Liver (tissue), 9 donors: ENCODE data around the gene PSMG4. TPM values are rescaled to one million over a fixed set of nuclear protein-coding genes. Genes with fewer than 3 reads are reported as not detected.

Experiments used
- DNase-seq: peaks from one replicate; pipeline ENCODE4 v3.0.0-alpha.2; 2017; ENCODE audit warnings: low spot score
- H3K27ac ChIP-seq, 2 donors: one replicate each; pipeline ENCODE4 v1.7.0; 2013; ENCODE audit warnings: inconsistent platforms in 2 of 2, low read length in 2 of 2, control low read depth in 1 of 2, low read depth in 1 of 2, mild to moderate bottlenecking in 1 of 2
- H3K27me3 ChIP-seq, 4 donors: one replicate each; pipeline versions ENCODE4 v1.6.1 to v1.7.0; 2013; ENCODE audit warnings: low read length in 3 of 4, inconsistent platforms in 1 of 4, mild to moderate bottlenecking in 1 of 4, moderate library complexity in 1 of 4; ENCODE audit not compliant: control insufficient read depth in 4 of 4, insufficient read depth in 4 of 4
- H3K36me3 ChIP-seq, 4 donors: one replicate each; pipeline versions ENCODE4 v1.6.1 to v1.7.0; 2013; ENCODE audit warnings: low read length in 3 of 4, mild to moderate bottlenecking in 3 of 4, low read depth in 1 of 4, moderate library complexity in 1 of 4; ENCODE audit not compliant: control insufficient read depth in 4 of 4, insufficient read depth in 3 of 4
- H3K4me1 ChIP-seq, 4 donors: one replicate each; pipeline versions ENCODE4 v1.6.1 to v1.7.0; 2013; ENCODE audit warnings: low read length in 3 of 4, mild to moderate bottlenecking in 3 of 4, moderate library complexity in 1 of 4; ENCODE audit not compliant: control insufficient read depth in 4 of 4, insufficient read depth in 4 of 4
- H3K4me3 ChIP-seq, 3 donors: one replicate each; pipeline versions ENCODE4 v1.6.1 to v1.7.0; 2013; ENCODE audit warnings: low read length in 3 of 3, control low read depth in 1 of 3, low read depth in 1 of 3, mild to moderate bottlenecking in 1 of 3
- H3K9ac ChIP-seq, 2 donors: one replicate each; pipeline ENCODE4 v1.7.0; 2013; ENCODE audit warnings: low read length in 2 of 2, mild to moderate bottlenecking in 2 of 2, moderate library complexity in 2 of 2, control low read depth in 1 of 2, low read depth in 1 of 2
- H3K9me3 ChIP-seq, 4 donors: one replicate each; pipeline versions ENCODE4 v1.6.1 to v1.7.0; 2013; ENCODE audit warnings: low read length in 3 of 4; ENCODE audit not compliant: control insufficient read depth in 4 of 4
- ATF3 ChIP-seq: IDR thresholded peaks from 2 replicates; pipeline ENCODE4 v1.6.1; 2016; ENCODE audit warnings: antibody characterized with exemption
- EGR1 ChIP-seq, 2 donors: IDR thresholded peaks; 2 replicates each; pipeline ENCODE4 v1.6.1; 2016 to 2018; ENCODE audit warnings: antibody characterized with exemption in 2 of 2, low read depth in 2 of 2
- FOXA1 ChIP-seq: IDR thresholded peaks from 2 replicates; pipeline ENCODE4 v1.6.1; 2016; ENCODE audit warnings: antibody characterized with exemption
- GABPA ChIP-seq, 2 donors: IDR thresholded peaks in 1 of 2; conservative IDR thresholded peaks in 1 of 2; 2 replicates each; pipeline ENCODE4 v1.6.1; 2016; ENCODE audit warnings: antibody characterized with exemption in 2 of 2, mild to moderate bottlenecking in 1 of 2, moderate library complexity in 1 of 2
- HNF4A ChIP-seq, 2 donors: conservative IDR thresholded peaks; 2 replicates each; pipeline ENCODE4 v1.6.1; 2016; ENCODE audit warnings: antibody characterized with exemption in 2 of 2, mild to moderate bottlenecking in 2 of 2
- HNF4G ChIP-seq: IDR thresholded peaks from 2 replicates; pipeline ENCODE4 v1.6.1; 2016; ENCODE audit warnings: antibody characterized with exemption
- JUND ChIP-seq, 2 donors: IDR thresholded peaks; 2 replicates each; pipeline ENCODE4 v1.6.1; 2016; ENCODE audit warnings: antibody characterized with exemption in 2 of 2
- RAD21 ChIP-seq, 2 donors: IDR thresholded peaks; 2 replicates each; pipeline ENCODE4 v1.6.1; 2016; ENCODE audit warnings: antibody characterized with exemption in 2 of 2, mild to moderate bottlenecking in 2 of 2
- RXRA ChIP-seq, 2 donors: IDR thresholded peaks; 2 replicates each; pipeline ENCODE4 v1.6.1; 2017 to 2018; ENCODE audit warnings: antibody characterized with exemption in 2 of 2, mild to moderate bottlenecking in 1 of 2
- SP1 ChIP-seq: IDR thresholded peaks from 2 replicates; pipeline ENCODE4 v1.6.1; 2018; ENCODE audit warnings: antibody characterized with exemption, mild to moderate bottlenecking
- TAF1 ChIP-seq: conservative IDR thresholded peaks from 2 replicates; pipeline ENCODE4 v1.6.1; 2016; ENCODE audit warnings: antibody characterized with exemption, mild to moderate bottlenecking
- YY1 ChIP-seq: IDR thresholded peaks from 2 replicates; pipeline ENCODE4 v1.6.1; 2016; ENCODE audit warnings: antibody characterized with exemption, mild to moderate bottlenecking
- ZBTB33 ChIP-seq: IDR thresholded peaks from 2 replicates; pipeline ENCODE4 v1.6.1; 2016; ENCODE audit warnings: antibody characterized with exemption
- WGBS: extraction: QIAGEN DNeasy Blood & Tissue Kit; methylation state at CpG from one replicate; pipeline ENCODE4 v1.1.7; 2013; 5-methylcytosine and 5-hydroxymethylcytosine counted together
- polyA plus RNA-seq, 2 donors: library from polyadenylated mRNA; stranded (reverse) in 1 of 2; unstranded in 1 of 2; fragments of 200-250 nt in 1 of 2; fragments of >200 nt in 1 of 2; fragmentation: Nextera tagmentation in 1 of 2; extraction: Ambion mirVana in 1 of 2; gene quantifications; one replicate each; pipeline versions ENCODE4 v1.2.1 to v1.2.3, GENCODE V29; 2013 to 2015
- total RNA-seq, 2 donors: library from RNA; depleted of rRNA; stranded (reverse); fragments of >200 nt; gene quantifications; one replicate each; pipeline ENCODE4 v1.2.3, GENCODE V29; 2014
- TF ChIP-seq, protein P1 (sequence below): fragments of 150-350 bp; IDR thresholded peaks from 2 replicates; pipeline ENCODE4 v1.5.1; 2017; ENCODE audit warnings: improper control_type of control experiment, low read depth, low read length; ENCODE audit not compliant: missing input control
- TF ChIP-seq, protein P2 (sequence below): IDR thresholded peaks from 2 replicates; pipeline ENCODE4 v1.6.1; 2016; ENCODE audit warnings: antibody characterized with exemption
- donor health status: healthy.
- donor health status: healthy.
- donor health status: healthy.
- donor health status: healthy.
- donor health status: healthy.

PSMG4 gene
- total and polyA plus RNA-seq, 4 donors = 10.7 to 28.5 (median 15.1) TPM

- Histone ChIP-seq H3K9ac (no peak overlapping the region), H3K4me3 (no peak overlapping the region), H3K36me3 (peaks cover 2 to 35% (median 18%) of the 10 kb centered on the region in 4 donors), H3K9me3 (no peaks in the 10 kb centered on the region), H3K4me1 (no peaks in the 10 kb centered on the region), H3K27me3 (no peaks in the 10 kb centered on the region), H3K27ac (no peak overlapping the region)
- DNase-seq = no peak
- 86% methylated on average over 9 of the region's 9 CpGs for WGBS
- no peak for TF ChIP-seq JUND (IDR thresholded peaks at IDR 0.05)
- TF ChIP-seq HNF4G = no peak
- TF ChIP-seq, protein P1, sequence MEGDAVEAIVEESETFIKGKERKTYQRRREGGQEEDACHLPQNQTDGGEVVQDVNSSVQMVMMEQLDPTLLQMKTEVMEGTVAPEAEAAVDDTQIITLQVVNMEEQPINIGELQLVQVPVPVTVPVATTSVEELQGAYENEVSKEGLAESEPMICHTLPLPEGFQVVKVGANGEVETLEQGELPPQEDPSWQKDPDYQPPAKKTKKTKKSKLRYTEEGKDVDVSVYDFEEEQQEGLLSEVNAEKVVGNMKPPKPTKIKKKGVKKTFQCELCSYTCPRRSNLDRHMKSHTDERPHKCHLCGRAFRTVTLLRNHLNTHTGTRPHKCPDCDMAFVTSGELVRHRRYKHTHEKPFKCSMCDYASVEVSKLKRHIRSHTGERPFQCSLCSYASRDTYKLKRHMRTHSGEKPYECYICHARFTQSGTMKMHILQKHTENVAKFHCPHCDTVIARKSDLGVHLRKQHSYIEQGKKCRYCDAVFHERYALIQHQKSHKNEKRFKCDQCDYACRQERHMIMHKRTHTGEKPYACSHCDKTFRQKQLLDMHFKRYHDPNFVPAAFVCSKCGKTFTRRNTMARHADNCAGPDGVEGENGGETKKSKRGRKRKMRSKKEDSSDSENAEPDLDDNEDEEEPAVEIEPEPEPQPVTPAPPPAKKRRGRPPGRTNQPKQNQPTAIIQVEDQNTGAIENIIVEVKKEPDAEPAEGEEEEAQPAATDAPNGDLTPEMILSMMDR = no peak
- no peak for TF ChIP-seq YY1
- no peak for TF ChIP-seq SP1
- no peak for TF ChIP-seq RXRA (IDR thresholded peaks at IDR 0.05)
- no peak for TF ChIP-seq RAD21 (IDR thresholded peaks at IDR 0.05)
- TF ChIP-seq EGR1 (IDR thresholded peaks at IDR 0.05; ENCODE audit: low read depth in 2 of 2) = no peak
- no peak for TF ChIP-seq GABPA (IDR thresholded peaks at IDR 0.05 in 1 of 2, conservative IDR thresholded peaks at IDR 0.05 in 1 of 2)
- TF ChIP-seq, protein P2, sequence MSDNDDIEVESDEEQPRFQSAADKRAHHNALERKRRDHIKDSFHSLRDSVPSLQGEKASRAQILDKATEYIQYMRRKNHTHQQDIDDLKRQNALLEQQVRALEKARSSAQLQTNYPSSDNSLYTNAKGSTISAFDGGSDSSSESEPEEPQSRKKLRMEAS = no peak
- no peak for TF ChIP-seq HNF4A (conservative IDR thresholded peaks at IDR 0.05)
- TF ChIP-seq ZBTB33 = no peak
- no peak for TF ChIP-seq TAF1
Observed at GRCh38 chr6:3287308-3287707, 28.6 kb downstream of the PSMG4 start.

GRCh38 chr6:3287976-3288707, 29.4 kb downstream of the PSMG4 start:
- no peak overlapping the region for H3K27ac ChIP-seq
- H3K4me3 ChIP-seq = no peak overlapping the region
- no peaks in the 10 kb centered on the region for H3K27me3 ChIP-seq
- TF ChIP-seq SP1 = no peak
- TF ChIP-seq YY1 = no peak
- TF ChIP-seq ATF3 = no peak
- no peak for TF ChIP-seq FOXA1
- no peak for TF ChIP-seq RXRA (IDR thresholded peaks at IDR 0.05)
- TF ChIP-seq JUND (IDR thresholded peaks at IDR 0.05) = no peak
- TF ChIP-seq, protein P1 = no peak
- TF ChIP-seq RAD21 (IDR thresholded peaks at IDR 0.05) = no peak
- H3K9me3 ChIP-seq = no peaks in the 10 kb centered on the region
- H3K36me3 ChIP-seq = peaks cover 2 to 32% (median 13%) of the 10 kb centered on the region in 4 donors
- no peak overlapping the region for H3K9ac ChIP-seq
- 86% methylated on average over 17 of the region's 17 CpGs for WGBS
- no peaks in the 10 kb centered on the region for H3K4me1 ChIP-seq
- DNase-seq = no peak
